Right cardiac atrium (tissue), 5 donors: ENCODE data around the gene TAS2R9. TPM values are rescaled to one million over a fixed set of nuclear protein-coding genes. Genes with fewer than 3 reads are reported as not detected.

Experiments used
- polyA plus RNA-seq: library from polyadenylated mRNA; stranded (reverse); fragments of 200-250 nt; gene quantifications from one replicate; pipeline ENCODE4 v1.2.3, GENCODE V29; 2013
- total RNA-seq, 4 donors: library from RNA; stranded (reverse); fragmentation: NEBNext Ultra II Directional; extraction: Animal tissue kit (Norgen Biotek cat#: 25700); gene quantifications; one replicate each; pipeline ENCODE4 v1.2.1, GENCODE V29; 2021
- donor health status: healthy with polysubstance abuse.
- donor health status: DM: no; HTN: yes; CAD: no.
- donor health status: DM: no; HTN: no; CAD: no.
- donor health status: DM: no; HTN: yes; CAD: no; lungs with severe emphysema.
- donor health status: DM: yes; HTN: yes; CAD: no.

The TAS2R9 gene
- total and polyA plus RNA-seq, 5 donors: not detected

Other genes starting within 250 kb of the TAS2R9 start
- 10 to 100 TPM; 12.8 to 17.4 (median 14.0) TPM for gene MAGOHB, start 196.6 kb downstream of the TAS2R9 start, total RNA-seq
- gene MAGOHB, start 196.6 kb downstream of the TAS2R9 start, polyA plus RNA-seq: 16.4 TPM
- under 1 TPM in 1 of 4 donors, not detected in 3; 0.09 TPM for gene STYK1, start 136.1 kb downstream of the TAS2R9 start, total RNA-seq
- 0.02 TPM for gene STYK1, start 136.1 kb downstream of the TAS2R9 start, polyA plus RNA-seq
- 100 to 1,000 TPM; 585 to 928 (median 744) TPM for gene YBX3, start 86.8 kb downstream of the TAS2R9 start, total RNA-seq
- gene YBX3, start 86.8 kb downstream of the TAS2R9 start, polyA plus RNA-seq: 490 TPM
- not detected for gene TAS2R7, start 7.5 kb downstream of the TAS2R9 start, total RNA-seq
- 0.07 TPM for gene TAS2R7, start 7.5 kb downstream of the TAS2R9 start, polyA plus RNA-seq
- gene TAS2R8, start 2.9 kb downstream of the TAS2R9 start, total RNA-seq: not detected
- gene TAS2R8, start 2.9 kb downstream of the TAS2R9 start, polyA plus RNA-seq: not detected
- under 1 TPM in 3 of 4 donors, not detected in 1; 0.23 to 0.56 (median 0.31) TPM for gene TAS2R10, start 16.2 kb upstream of the TAS2R9 start, total RNA-seq
- not detected for gene TAS2R10, start 16.2 kb upstream of the TAS2R9 start, polyA plus RNA-seq
- 1 to 10 TPM in 2 of 4 donors, under 1 TPM in 2; 0.50 to 2.1 (median 1.0) TPM for gene PRR4, start 39.3 kb upstream of the TAS2R9 start, total RNA-seq
- gene PRR4, start 39.3 kb upstream of the TAS2R9 start, polyA plus RNA-seq: 2.4 TPM
- gene PRH1, start 74.1 kb upstream of the TAS2R9 start, total RNA-seq: 10 to 100 TPM in 2 of 4 donors, 1 to 10 TPM in 2; 4.6 to 14.5 (median 8.9) TPM
- 1.8 TPM for gene PRH1, start 74.1 kb upstream of the TAS2R9 start, polyA plus RNA-seq
- 1 to 10 TPM in 1 of 4 donors, under 1 TPM in 3; 0.23 to 1.8 (median 0.42) TPM for gene TAS2R13, start 99.4 kb upstream of the TAS2R9 start, total RNA-seq
- gene TAS2R13, start 99.4 kb upstream of the TAS2R9 start, polyA plus RNA-seq: 0.25 TPM
- gene PRH2, start 119.1 kb upstream of the TAS2R9 start, total RNA-seq: under 1 TPM in 1 of 4 donors, not detected in 3; 0.53 TPM
- gene PRH2, start 119.1 kb upstream of the TAS2R9 start, polyA plus RNA-seq: not detected
- 1 to 10 TPM in 2 of 4 donors, under 1 TPM in 2; 0.60 to 1.5 (median 1.1) TPM for gene TAS2R14, start 129.1 kb upstream of the TAS2R9 start, total RNA-seq
- 1.1 TPM for gene TAS2R14, start 129.1 kb upstream of the TAS2R9 start, polyA plus RNA-seq
- gene TAS2R50, start 176.7 kb upstream of the TAS2R9 start, total RNA-seq: 1 to 10 TPM in 1 of 4 donors, under 1 TPM in 3; 0.56 to 1.1 (median 0.74) TPM
- gene TAS2R50, start 176.7 kb upstream of the TAS2R9 start, polyA plus RNA-seq: 0.09 TPM
- 1 to 10 TPM in 2 of 4 donors, under 1 TPM in 2; 0.54 to 1.4 (median 0.95) TPM for gene TAS2R20, start 188.1 kb upstream of the TAS2R9 start, total RNA-seq
- 0.27 TPM for gene TAS2R20, start 188.1 kb upstream of the TAS2R9 start, polyA plus RNA-seq
- gene TAS2R19, start 212.5 kb upstream of the TAS2R9 start, total RNA-seq: 1 to 10 TPM in 2 of 4 donors, under 1 TPM in 2; 0.77 to 2.9 (median 1.2) TPM
- gene TAS2R19, start 212.5 kb upstream of the TAS2R9 start, polyA plus RNA-seq: 0.57 TPM
- gene TAS2R31, start 221.2 kb upstream of the TAS2R9 start, total RNA-seq: 1 to 10 TPM; 1.0 to 2.0 (median 1.4) TPM
- 0.54 TPM for gene TAS2R31, start 221.2 kb upstream of the TAS2R9 start, polyA plus RNA-seq